A549 (cell line): ENCODE data around the gene XPO6. TPM values are rescaled to one million over a fixed set of nuclear protein-coding genes. Genes with fewer than 3 reads are reported as not detected.

ENCODE experiments used
- ATAC-seq, 2 experiments: fragments of 200-7000 bp in 1 of 2; fragments of >200 bp in 1 of 2; cut with Nextera tagmentation in 1 of 2; cut with Tn5 transposase in 1 of 2; 3 replicates each; pipeline versions ENCODE4 v1.8.0 to v1.9.1; 2018 to 2020; ENCODE audit warnings: mild to moderate bottlenecking in 1 of 2, moderate library complexity in 1 of 2
- CTCF ChIA-PET: fragments of 300-600 bp; sonication (Branson Sonifier 250); formaldehyde crosslinking; extraction: SDS; loops from one replicate; lab custom pipeline; 2021; ENCODE audit warnings: antibody characterized with exemption, inconsistent platforms; lab: Yijun Ruan, JAX
- POLR2A ChIA-PET: fragments of 350-600 bp; formaldehyde crosslinking; extraction: SDS; loops from one replicate; lab custom pipeline; 2021; ENCODE audit warnings: antibody characterized with exemption, inconsistent platforms; lab: Yijun Ruan, JAX
- DNase-seq, 2 experiments: peaks; one replicate each; pipeline versions ENCODE4 v3.0.0 to v3.0.0-alpha.2; 2011 to 2016; ENCODE audit warnings: low read depth in 1 of 2, low spot score in 1 of 2
- FAIRE-seq: peaks from 2 replicates; lab custom pipeline; 2011; peaks lifted over from hg19 to GRCh38; lab: Jason Lieb, UNC
- H3K27ac ChIP-seq, 2 experiments: fragments of >200 bp; sonication (Bioruptor Twin); formaldehyde crosslinking; 3 replicates each; pipeline ENCODE4 v1.5.1; 2016 to 2017
- H3K4me1 ChIP-seq: fragments of >200 bp; sonication (Bioruptor Twin); formaldehyde crosslinking; 3 replicates; pipeline ENCODE4 v1.6.1; 2016
- H3K4me2 ChIP-seq: fragments of >200 bp; sonication (Bioruptor Twin); formaldehyde crosslinking; 3 replicates; pipeline ENCODE4 v1.6.1; 2016
- H3K4me3 ChIP-seq: fragments of >200 bp; sonication (Bioruptor Twin); formaldehyde crosslinking; 3 replicates; pipeline ENCODE4 v1.5.1; 2016
- H3K9me3 ChIP-seq: fragments of >200 bp; sonication (Bioruptor Twin); formaldehyde crosslinking; 3 replicates; pipeline ENCODE4 v1.6.1; 2016
- BCL3 ChIP-seq: fragments of >200 bp; sonication (Bioruptor Twin); formaldehyde crosslinking; IDR thresholded peaks from 3 replicates; pipeline ENCODE4 v1.6.1; 2016
- CBX8 ChIP-seq: fragments of 200-600 bp; sonication (generic); IDR thresholded peaks from 2 replicates; pipeline ENCODE4 v1.6.1; 2016
- CEBPB ChIP-seq, 2 experiments: fragments of >200 bp in 1 of 2; sonication (Bioruptor Twin) in 1 of 2; formaldehyde crosslinking in 1 of 2; IDR thresholded peaks; 2 replicates each; pipeline ENCODE4 v1.6.1; 2012 to 2016
- CTCF ChIP-seq: fragments of >200 bp; sonication (Bioruptor Twin); formaldehyde crosslinking; IDR thresholded peaks from 3 replicates; pipeline ENCODE4 v1.5.1; 2016
- E2F6 ChIP-seq: IDR thresholded peaks from 2 replicates; pipeline ENCODE4 v1.6.1; 2012; ENCODE audit warnings: low read depth, borderline replicate concordance
- ELK1 ChIP-seq: fragments of 150-350 bp; IDR thresholded peaks from 2 replicates; pipeline ENCODE4 v1.6.1; 2014; ENCODE audit warnings: low read depth, mild to moderate bottlenecking, low read length
- FOSL2 ChIP-seq, 2 experiments: fragments of 450-650 bp in 1 of 2; fragments of >200 bp in 1 of 2; sonication (Bioruptor Twin) in 1 of 2; formaldehyde crosslinking; IDR thresholded peaks; 2 replicates each; pipeline versions ENCODE4 v1.5.0 to v1.6.1; 2016 to 2020; ENCODE audit warnings: mild to moderate bottlenecking in 1 of 2, moderate library complexity in 1 of 2
- FOXS1 ChIP-seq: fragments of 250-450 bp; sonication (Bioruptor Pico); IDR thresholded peaks from 2 replicates; pipeline ENCODE4 v1.5.0; 2020; ENCODE audit warnings: mild to moderate bottlenecking, moderate library complexity
- GATA3 ChIP-seq: IDR thresholded peaks from 2 replicates; pipeline ENCODE4 v1.6.1; 2012; ENCODE audit warnings: borderline replicate concordance
- HEYL ChIP-seq: fragments of 250-450 bp; sonication (Bioruptor Pico); IDR thresholded peaks from 2 replicates; pipeline ENCODE4 v1.8.0; 2021; ENCODE audit warnings: mild to moderate bottlenecking, moderate library complexity
- JUNB ChIP-seq: fragments of >200 bp; sonication (Bioruptor Twin); formaldehyde crosslinking; IDR thresholded peaks from 2 replicates; pipeline ENCODE4 v1.6.1; 2016
- KDM1A ChIP-seq: fragments of 200-600 bp; sonication (generic); IDR thresholded peaks from 2 replicates; pipeline ENCODE4 v1.6.1; 2016; ENCODE audit warnings: low read depth, mild to moderate bottlenecking
- KDM5A ChIP-seq: fragments of 200-600 bp; sonication (generic); IDR thresholded peaks from 2 replicates; pipeline ENCODE4 v1.6.1; 2016; ENCODE audit warnings: antibody characterized with exemption, mild to moderate bottlenecking
- NPAS2 ChIP-seq: fragments of 250-450 bp; sonication (Bioruptor Pico); IDR thresholded peaks from 2 replicates; pipeline ENCODE4 v1.8.0; 2022; ENCODE audit warnings: mild to moderate bottlenecking, moderate library complexity, borderline replicate concordance
- PHF8 ChIP-seq: fragments of 200-600 bp; sonication (generic); IDR thresholded peaks from 2 replicates; pipeline ENCODE4 v1.6.1; 2016; ENCODE audit warnings: low read depth, mild to moderate bottlenecking, antibody characterized with exemption, moderate library complexity, borderline replicate concordance
- POLR2AphosphoS2 ChIP-seq: conservative IDR thresholded peaks from 2 replicates; pipeline ENCODE4 v1.6.1; 2012; ENCODE audit warnings: low read length, improper control_type of control experiment, inconsistent platforms
- RARB ChIP-seq: fragments of 250-450 bp; sonication (Bioruptor Pico); IDR thresholded peaks from 2 replicates; pipeline ENCODE4 v1.8.0; 2021; ENCODE audit warnings: mild to moderate bottlenecking, moderate library complexity
- REST ChIP-seq: fragments of 200-600 bp; sonication (generic); IDR thresholded peaks from 2 replicates; pipeline ENCODE4 v1.6.1; 2016; ENCODE audit warnings: antibody characterized with exemption, mild to moderate bottlenecking, moderate library complexity
- SMC3 ChIP-seq: fragments of >200 bp; sonication (Bioruptor Twin); formaldehyde crosslinking; IDR thresholded peaks from 3 replicates; pipeline ENCODE4 v1.6.1; 2018; ENCODE audit warnings: inconsistent platforms
- SREBF2 ChIP-seq: fragments of 450-650 bp; IDR thresholded peaks from 2 replicates; pipeline ENCODE4 v1.6.1; 2014; ENCODE audit warnings: mild to moderate bottlenecking, moderate library complexity
- TP53 ChIP-seq: fragments of 250-450 bp; sonication (Bioruptor Pico); IDR thresholded peaks from 2 replicates; pipeline ENCODE4 v1.5.0; 2021; ENCODE audit warnings: mild to moderate bottlenecking, moderate library complexity
- USF2 ChIP-seq: fragments of 450-650 bp; IDR thresholded peaks from 2 replicates; pipeline ENCODE4 v1.6.1; 2014; ENCODE audit warnings: antibody characterized with exemption
- ZC3H11A ChIP-seq: fragments of 450-650 bp; IDR thresholded peaks from 2 replicates; pipeline ENCODE4 v1.6.1; 2014; ENCODE audit warnings: antibody characterized with exemption, mild to moderate bottlenecking
- ZFP36 ChIP-seq: fragments of 450-650 bp; IDR thresholded peaks from 2 replicates; pipeline ENCODE4 v1.6.1; 2014; ENCODE audit warnings: borderline replicate concordance; ENCODE audit not compliant: partially characterized antibody
- ZNF302 ChIP-seq: fragments of 250-450 bp; sonication (Bioruptor Pico); IDR thresholded peaks from 2 replicates; pipeline ENCODE4 v1.9.0; 2021; ENCODE audit warnings: inconsistent platforms, mild to moderate bottlenecking, moderate library complexity
- WGBS: methylation state at CpG from one replicate; pipeline ENCODE4 v1.1.6; 2017; ENCODE audit errors: missing lambda C conversion rate; 5-methylcytosine and 5-hydroxymethylcytosine counted together
- polyA plus RNA-seq, 4 experiments: library from polyadenylated mRNA; depleted of rRNA in 3 of 4; stranded (reverse); fragments of >200 nt; fragmentation: RNase III in 1 of 4; extraction: RNeasy Plus Mini Kit Qiagen cat#74134 plus additional on column Dnase treatment in 1 of 4; gene quantifications; 2 replicates in 3 of 4; 3 replicates in 1 of 4; pipeline ENCODE4 v1.2.3, GENCODE V29; 2011 to 2017

Gene XPO6
- polyA plus RNA-seq, 2 of the 4 experiments (the other 2 are of a cell fraction) = 63.0 to 108 TPM

- POLR2A ChIA-PET = no interaction called here
- ATAC-seq = 0 out of 6 replicates have a peak, but pooled peaks of 1 of the 2 experiments have one; percentile 11
- no peak overlapping the region for H3K4me2 ChIP-seq
- no peak overlapping the region for H3K27ac ChIP-seq
- H3K4me3 ChIP-seq = no peak overlapping the region
- H3K9me3 ChIP-seq = no peaks in the 10 kb centered on the region
- CTCF ChIA-PET = interaction anchor here (0.7 to 1.2 kb wide), 2 partner anchors 18 to 296 kb away, joined by 3 to 5 read pairs; no protein-coding TSS in a partner anchor
- TF ChIP-seq ZNF302 (CRISPR knock-in tag) (no peak), SREBF2 (no peak)
- H3K4me1 ChIP-seq = no peaks in the 10 kb centered on the region
- WGBS = 72% methylated on average over 15 of the region's 29 CpGs
- no peak for DNase-seq
- FAIRE-seq = no peak
These were observed 47.5 kb upstream of the XPO6 start for GRCh38 chr16:28259091-28259780.

GRCh38 chr16:28258567-28258966, 46.8 kb upstream of the XPO6 start:
- ChIA-PET POLR2A (no interaction called here), CTCF (interaction anchor here (2.2 kb wide), 1 partner anchor 19 kb away, joined by 10 read pairs; no protein-coding TSS in a partner anchor)
- DNase-seq = no peak
- H3K4me3 ChIP-seq = no peak overlapping the region
- no peak for FAIRE-seq
- no peak overlapping the region for H3K4me2 ChIP-seq
- no peaks in the 10 kb centered on the region for H3K9me3 ChIP-seq
- WGBS = 54% methylated on average over 4 of the region's 18 CpGs
- H3K4me1 ChIP-seq = no peaks in the 10 kb centered on the region
- TF ChIP-seq REST (no peak), HEYL (CRISPR knock-in tag) (no peak), ELK1 (no peak), BCL3 (no peak), E2F6 (no peak), USF2 (no peak), KDM1A (no peak), CBX8 (no peak), ZC3H11A (no peak), GATA3 (no peak)
- peak in 1 of 2 experiments; percentile 39; a peak in 2 of 6 replicates for ATAC-seq
- H3K27ac ChIP-seq = no peak overlapping the region

GRCh38 chr16:28257256-28257655, 45.5 kb upstream of the XPO6 start:
- ATAC-seq = no peak
- H3K4me1 ChIP-seq = no peaks in the 10 kb centered on the region

More at GRCh38 chr16:28257256-28257655, 45.5 kb upstream of the XPO6 start:
- Histone ChIP-seq H3K4me3 (no peak overlapping the region), H3K4me2 (no peak overlapping the region), H3K9me3 (peaks cover 11% of the 10 kb centered on the region), H3K27ac (no peak overlapping the region)
- WGBS = 67% methylated on average over 4 of the region's 4 CpGs
- DNase-seq (no peak), FAIRE-seq (no peak)
- ChIA-PET POLR2A (no interaction called here), CTCF (interaction anchor here (2.2 kb wide), 1 partner anchor 20 kb away, joined by 10 read pairs; no protein-coding TSS in a partner anchor)
- no peak for TF ChIP-seq PHF8
- TF ChIP-seq NPAS2 (CRISPR knock-in tag) = no peak
- no peak for TF ChIP-seq TP53 (CRISPR knock-in tag)
- no peak for TF ChIP-seq ZFP36
- no peak for TF ChIP-seq RARB (CRISPR knock-in tag)
- TF ChIP-seq POLR2AphosphoS2 = no peak
- TF ChIP-seq FOXS1 = no peak
- no peak for TF ChIP-seq CTCF
- TF ChIP-seq SMC3 = no peak
- no peak for TF ChIP-seq CEBPB (IDR thresholded peaks at IDR 0.05)
- no peak for TF ChIP-seq FOSL2 (IDR thresholded peaks at IDR 0.05)
- no peak for TF ChIP-seq FOSL2 (CRISPR knock-in tag; IDR thresholded peaks at IDR 0.05)
- no peak for TF ChIP-seq JUNB
- no peak for TF ChIP-seq KDM5A
- TF ChIP-seq, all 56 proteins: peak for 0
